ENCODE data around the gene ANKS6.

DNA sequence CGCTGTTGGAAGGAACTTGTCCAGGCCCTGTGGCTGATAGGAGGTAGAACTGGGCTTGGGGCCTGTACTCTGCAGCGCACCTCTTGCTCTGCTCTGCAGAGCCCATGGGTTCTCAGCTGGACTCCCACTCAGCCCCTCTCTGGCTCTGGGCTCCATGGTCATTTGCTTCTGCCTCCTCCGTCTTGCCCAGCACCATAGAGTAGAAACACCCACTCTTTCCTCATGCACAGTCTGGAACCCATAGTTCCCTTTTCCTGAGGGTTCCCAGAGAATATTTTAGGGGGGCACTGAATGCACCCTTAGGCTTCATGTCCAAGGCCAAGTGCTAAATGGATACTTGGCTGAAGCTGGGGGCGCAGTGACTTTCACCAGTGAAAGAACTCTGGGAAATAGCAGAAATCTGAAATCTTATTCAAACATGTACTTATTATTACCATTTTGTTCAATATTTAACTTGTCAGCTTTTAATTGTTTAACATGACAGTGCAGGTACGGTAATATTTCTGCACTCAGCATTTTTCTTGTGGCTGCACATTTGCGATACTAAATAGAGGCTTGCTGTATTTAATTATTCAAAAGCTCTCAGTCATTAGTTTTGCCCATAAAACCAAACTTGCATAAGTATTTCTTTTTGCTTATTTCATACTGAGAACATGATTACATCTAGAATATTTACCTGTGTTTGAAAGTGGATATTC is 42.7 kb upstream of the ANKS6 start:
- TF ChIP-seq, protein P1, sequence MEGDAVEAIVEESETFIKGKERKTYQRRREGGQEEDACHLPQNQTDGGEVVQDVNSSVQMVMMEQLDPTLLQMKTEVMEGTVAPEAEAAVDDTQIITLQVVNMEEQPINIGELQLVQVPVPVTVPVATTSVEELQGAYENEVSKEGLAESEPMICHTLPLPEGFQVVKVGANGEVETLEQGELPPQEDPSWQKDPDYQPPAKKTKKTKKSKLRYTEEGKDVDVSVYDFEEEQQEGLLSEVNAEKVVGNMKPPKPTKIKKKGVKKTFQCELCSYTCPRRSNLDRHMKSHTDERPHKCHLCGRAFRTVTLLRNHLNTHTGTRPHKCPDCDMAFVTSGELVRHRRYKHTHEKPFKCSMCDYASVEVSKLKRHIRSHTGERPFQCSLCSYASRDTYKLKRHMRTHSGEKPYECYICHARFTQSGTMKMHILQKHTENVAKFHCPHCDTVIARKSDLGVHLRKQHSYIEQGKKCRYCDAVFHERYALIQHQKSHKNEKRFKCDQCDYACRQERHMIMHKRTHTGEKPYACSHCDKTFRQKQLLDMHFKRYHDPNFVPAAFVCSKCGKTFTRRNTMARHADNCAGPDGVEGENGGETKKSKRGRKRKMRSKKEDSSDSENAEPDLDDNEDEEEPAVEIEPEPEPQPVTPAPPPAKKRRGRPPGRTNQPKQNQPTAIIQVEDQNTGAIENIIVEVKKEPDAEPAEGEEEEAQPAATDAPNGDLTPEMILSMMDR (IDR thresholded peaks at IDR 0.05) = no peak
- TF ChIP-seq POLR2A (IDR thresholded peaks at IDR 0.05) = no peak
